Neural progenitor cell (in vitro differentiated cells): ENCODE measurements around the gene RANGAP1. TPM values are rescaled to one million over a fixed set of nuclear protein-coding genes. Genes with fewer than 3 reads are reported as not detected.

Experiments used
- DNase-seq: peaks from one replicate; pipeline ENCODE4 v3.0.0-alpha.2; 2016; ENCODE audit warnings: low spot score
- H2AFZ ChIP-seq: fragments of 200-600 bp; sonication (generic); replicated peaks from 2 replicates; pipeline ENCODE4 v1.6.1; 2016; ENCODE audit warnings: antibody characterized with exemption
- H3F3A ChIP-seq: fragments of 200-600 bp; sonication (generic); 2 replicates; pipeline ENCODE4 v1.6.1; 2016; ENCODE audit warnings: antibody characterized with exemption, low read depth
- H3K27ac ChIP-seq: fragments of 200-600 bp; sonication (generic); 2 replicates; pipeline ENCODE4 v1.5.1; 2016; ENCODE audit warnings: mild to moderate bottlenecking
- H3K27me3 ChIP-seq: fragments of 200-600 bp; sonication (generic); 2 replicates; pipeline ENCODE4 v1.6.1; 2016; ENCODE audit warnings: mild to moderate bottlenecking, moderate library complexity
- H3K36me3 ChIP-seq: fragments of 200-600 bp; sonication (generic); 2 replicates; pipeline ENCODE4 v1.5.1; 2016
- H3K4me1 ChIP-seq: fragments of 200-600 bp; sonication (generic); 2 replicates; pipeline ENCODE4 v1.6.1; 2016; ENCODE audit warnings: mixed run types
- H3K4me2 ChIP-seq: fragments of 200-600 bp; sonication (generic); 2 replicates; pipeline ENCODE4 v1.6.1; 2016
- H3K4me3 ChIP-seq: fragments of 200-600 bp; sonication (generic); 2 replicates; pipeline ENCODE4 v1.5.1; 2016
- H3K79me2 ChIP-seq: fragments of 200-600 bp; sonication (generic); 2 replicates; pipeline ENCODE4 v1.6.1; 2016; ENCODE audit warnings: low read depth
- H3K9ac ChIP-seq: fragments of 200-600 bp; sonication (generic); 2 replicates; pipeline ENCODE4 v1.6.1; 2016
- H3K9me3 ChIP-seq: fragments of 200-600 bp; sonication (generic); 2 replicates; pipeline ENCODE4 v1.5.1; 2016; ENCODE audit warnings: low read depth
- H4K20me1 ChIP-seq: fragments of 200-600 bp; sonication (generic); 2 replicates; pipeline ENCODE4 v1.6.1; 2016; ENCODE audit warnings: low read depth
- H3K27ac Mint-ChIP-seq: 3 replicates; pipeline ENCODE4 v1.8.0; 2021; ENCODE audit warnings: mixed read lengths
- H3K27me3 Mint-ChIP-seq: 2 replicates; pipeline ENCODE4 v1.8.0; 2022; ENCODE audit warnings: low read depth, mild to moderate bottlenecking, inconsistent platforms, moderate library complexity, mixed read lengths; ENCODE audit not compliant: insufficient read depth
- H3K36me3 Mint-ChIP-seq: 3 replicates; pipeline ENCODE4 v1.8.0; 2021; ENCODE audit warnings: mixed read lengths
- H3K4me1 Mint-ChIP-seq: 3 replicates; pipeline ENCODE4 v1.8.0; 2021; ENCODE audit warnings: mixed read lengths
- H3K4me3 Mint-ChIP-seq: 3 replicates; pipeline ENCODE4 v1.8.0; 2021; ENCODE audit warnings: mild to moderate bottlenecking, moderate library complexity, mixed read lengths
- H3K9me3 Mint-ChIP-seq: 3 replicates; pipeline ENCODE4 v1.8.0; 2020; ENCODE audit warnings: mixed read lengths
- CTCF ChIP-seq: fragments of 200-600 bp; sonication (generic); IDR thresholded peaks from 2 replicates; pipeline ENCODE4 v1.5.1; 2017; ENCODE audit warnings: antibody characterized with exemption, mild to moderate bottlenecking
- EZH2 ChIP-seq: fragments of 200-600 bp; sonication (generic); IDR thresholded peaks from 2 replicates; pipeline ENCODE4 v1.6.1; 2017; ENCODE audit warnings: antibody characterized with exemption, mild to moderate bottlenecking, moderate library complexity
- EZH2phosphoT487 ChIP-seq: fragments of 200-600 bp; sonication (generic); IDR thresholded peaks from 2 replicates; pipeline ENCODE4 v1.6.1; 2017; ENCODE audit warnings: antibody characterized with exemption
- total RNA-seq: library from RNA; depleted of rRNA; stranded (reverse); fragments of >200 nt; gene quantifications from 2 replicates; pipeline ENCODE4 v1.2.3, GENCODE V29; 2015; ENCODE audit warnings: low replicate concordance

Gene RANGAP1
- total RNA-seq, 1 donor from 2014 or later: 53.4 TPM

DNA sequence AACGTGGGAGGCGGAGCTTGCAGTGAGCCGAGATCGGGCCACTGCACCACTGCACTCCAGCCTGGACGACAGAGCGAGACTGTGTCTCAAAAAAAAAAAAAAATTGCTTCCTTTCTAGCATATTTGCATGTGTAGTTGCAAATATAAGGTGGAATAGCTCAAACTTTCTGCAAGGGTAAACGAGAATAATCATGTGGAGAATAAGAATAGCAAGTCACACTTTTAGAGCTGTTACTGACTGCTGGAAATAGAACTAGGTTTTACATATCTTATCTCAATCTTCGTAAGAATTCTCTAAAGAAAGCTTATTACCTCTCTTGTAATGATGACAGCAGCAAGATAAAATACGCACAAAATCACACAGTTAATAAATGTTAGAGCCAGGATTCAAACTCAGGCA, 79.3 kb downstream of the RANGAP1 start:
- Mint-ChIP-seq H3K4me1 (peaks cover 15% of the 10 kb centered on the region), H3K9me3 (no peaks in the 10 kb centered on the region), H3K4me3 (peak overlapping the region; percentile 79), H3K36me3 (peaks cover 8% of the 10 kb centered on the region), H3K27me3 (peaks cover 12% of the 10 kb centered on the region), H3K27ac (no peak overlapping the region)
- peaks cover 28% of the 10 kb centered on the region for H3K79me2 ChIP-seq
- H3K9ac ChIP-seq: no peak overlapping the region
- no peak overlapping the region for H3K4me2 ChIP-seq
- H2AFZ ChIP-seq: no peak overlapping the region
- DNase-seq: no peak
- H3K27me3 ChIP-seq: peaks cover 20% of the 10 kb centered on the region
- peaks cover 4% of the 10 kb centered on the region for H3K4me1 ChIP-seq
- H3K27ac ChIP-seq: no peak overlapping the region
- H3K9me3 ChIP-seq: no peaks in the 10 kb centered on the region
- peaks cover 6% of the 10 kb centered on the region for H3F3A ChIP-seq
- TF ChIP-seq EZH2phosphoT487 (no peak), CTCF (no peak), EZH2 (no peak)
- H4K20me1 ChIP-seq: no peaks in the 10 kb centered on the region
- H3K4me3 ChIP-seq: no peak overlapping the region
- no peaks in the 10 kb centered on the region for H3K36me3 ChIP-seq

GRCh38 chr22:41204992-41205900, 80.7 kb downstream of the RANGAP1 start, which contains the start of gene L3MBTL2:
Gene L3MBTL2 (plus strand): TSS chr22:41205312. CDS start chr22:41205363, 51 bp downstream.
- Histone ChIP-seq H3K4me2 (peak within 1 kb of the TSS; percentile 83), H3K4me3 (peak within 1 kb of the TSS; percentile 72), H3K27ac (peak within 1 kb of the TSS; percentile 14), H3F3A (peaks cover 6% of the 10 kb centered on the region), H2AFZ (peak within 1 kb of the TSS; percentile 90), H3K9me3 (no peaks in the 10 kb centered on the region), H3K9ac (peak within 1 kb of the TSS; percentile 81), H3K27me3 (peaks cover 35% of the 10 kb centered on the region), H3K36me3 (no peaks in the 10 kb centered on the region), H3K79me2 (peaks cover 28% of the 10 kb centered on the region), H4K20me1 (no peaks in the 10 kb centered on the region), H3K4me1 (peaks cover 4% of the 10 kb centered on the region)
- Mint-ChIP-seq H3K9me3 (no peaks in the 10 kb centered on the region), H3K4me1 (peaks cover 15% of the 10 kb centered on the region), H3K36me3 (peaks cover 4% of the 10 kb centered on the region), H3K27me3 (peaks cover 12% of the 10 kb centered on the region), H3K27ac (peak within 1 kb of the TSS; percentile 97), H3K4me3 (peak within 1 kb of the TSS; percentile 98)
- peak; percentile 99 for DNase-seq
- TF ChIP-seq EZH2 (no peak), EZH2phosphoT487 (no peak), CTCF (no peak)

DNA sequence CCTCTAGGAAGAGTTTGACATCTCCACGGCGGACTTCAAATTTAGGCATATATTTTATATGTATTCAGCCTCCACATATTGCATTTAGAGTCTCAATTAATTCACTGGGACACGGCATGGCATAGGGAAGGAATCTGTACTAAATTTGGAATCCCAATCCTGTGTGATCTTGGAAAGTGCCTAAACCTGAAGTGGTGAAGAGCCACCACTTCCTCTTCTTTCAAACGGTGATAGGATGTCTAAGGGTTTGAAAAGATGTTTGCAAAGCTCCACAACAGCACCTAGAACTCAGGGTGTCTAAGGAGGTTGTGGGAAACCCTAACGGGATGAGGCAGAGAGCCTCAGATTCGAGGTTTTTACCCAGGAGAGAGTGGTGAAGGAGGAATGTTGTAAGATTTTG, 81.9 kb downstream of the RANGAP1 start:
- no peak for DNase-seq
- no peaks in the 10 kb centered on the region for H4K20me1 ChIP-seq
- H3K4me1 Mint-ChIP-seq: peaks cover 15% of the 10 kb centered on the region
- H3F3A ChIP-seq: peaks cover 6% of the 10 kb centered on the region
- H2AFZ ChIP-seq: no peak overlapping the region
- H3K27me3 ChIP-seq: peaks cover 46% of the 10 kb centered on the region
- H3K36me3 ChIP-seq: no peaks in the 10 kb centered on the region
- H3K27ac Mint-ChIP-seq: no peak overlapping the region
- peaks cover 4% of the 10 kb centered on the region for H3K4me1 ChIP-seq
- H3K79me2 ChIP-seq: peaks cover 28% of the 10 kb centered on the region
- TF ChIP-seq CTCF (no peak), EZH2phosphoT487 (no peak), EZH2 (no peak)
- no peaks in the 10 kb centered on the region for H3K9me3 Mint-ChIP-seq
- H3K4me3 ChIP-seq: no peak overlapping the region
- H3K27me3 Mint-ChIP-seq: peaks cover 17% of the 10 kb centered on the region
- peak overlapping the region; percentile 68 for H3K4me3 Mint-ChIP-seq
- no peak overlapping the region for H3K27ac ChIP-seq
- H3K9me3 ChIP-seq: no peaks in the 10 kb centered on the region
- H3K36me3 Mint-ChIP-seq: no peaks in the 10 kb centered on the region
- H3K9ac ChIP-seq: no peak overlapping the region
- no peak overlapping the region for H3K4me2 ChIP-seq
